ENCODE results near the gene MAU2.
"Not testable (repeated sequence)": the region's sequence is repeated elsewhere in the genome, so short reads cannot be mapped to it uniquely, and the experiment has no call there.

Gene MAU2

DNA sequence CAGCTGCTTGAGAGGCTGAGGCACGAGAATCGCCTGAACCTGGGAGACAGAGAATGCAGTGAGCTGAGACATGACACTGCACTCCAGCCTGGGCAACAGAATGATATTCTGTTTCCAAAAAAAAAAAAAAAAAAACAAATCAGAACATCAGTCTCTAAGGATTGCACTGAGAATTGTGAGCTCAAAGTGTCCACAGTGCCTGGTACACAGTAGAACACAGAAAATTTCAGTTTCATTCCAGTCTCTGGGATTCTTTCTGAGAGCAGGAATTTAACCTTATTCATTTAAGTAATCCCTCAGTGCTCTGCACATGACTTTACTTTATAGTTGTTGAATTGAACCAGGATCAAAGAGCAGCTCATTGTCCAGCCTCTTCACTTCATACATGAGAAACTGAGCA, 58.9 kb downstream of the MAU2 start:
- no peak for DNase-seq (ENCODE audit: low read depth)
- H3K4me3 ChIP-seq (ENCODE audit: low read depth, low read length): no peak overlapping the region
- TF ChIP-seq, protein P1, sequence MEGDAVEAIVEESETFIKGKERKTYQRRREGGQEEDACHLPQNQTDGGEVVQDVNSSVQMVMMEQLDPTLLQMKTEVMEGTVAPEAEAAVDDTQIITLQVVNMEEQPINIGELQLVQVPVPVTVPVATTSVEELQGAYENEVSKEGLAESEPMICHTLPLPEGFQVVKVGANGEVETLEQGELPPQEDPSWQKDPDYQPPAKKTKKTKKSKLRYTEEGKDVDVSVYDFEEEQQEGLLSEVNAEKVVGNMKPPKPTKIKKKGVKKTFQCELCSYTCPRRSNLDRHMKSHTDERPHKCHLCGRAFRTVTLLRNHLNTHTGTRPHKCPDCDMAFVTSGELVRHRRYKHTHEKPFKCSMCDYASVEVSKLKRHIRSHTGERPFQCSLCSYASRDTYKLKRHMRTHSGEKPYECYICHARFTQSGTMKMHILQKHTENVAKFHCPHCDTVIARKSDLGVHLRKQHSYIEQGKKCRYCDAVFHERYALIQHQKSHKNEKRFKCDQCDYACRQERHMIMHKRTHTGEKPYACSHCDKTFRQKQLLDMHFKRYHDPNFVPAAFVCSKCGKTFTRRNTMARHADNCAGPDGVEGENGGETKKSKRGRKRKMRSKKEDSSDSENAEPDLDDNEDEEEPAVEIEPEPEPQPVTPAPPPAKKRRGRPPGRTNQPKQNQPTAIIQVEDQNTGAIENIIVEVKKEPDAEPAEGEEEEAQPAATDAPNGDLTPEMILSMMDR (IDR thresholded peaks at IDR 0.05; ENCODE audit: insufficient read depth, low read depth, low read length, missing control alignments): no peak

DNA sequence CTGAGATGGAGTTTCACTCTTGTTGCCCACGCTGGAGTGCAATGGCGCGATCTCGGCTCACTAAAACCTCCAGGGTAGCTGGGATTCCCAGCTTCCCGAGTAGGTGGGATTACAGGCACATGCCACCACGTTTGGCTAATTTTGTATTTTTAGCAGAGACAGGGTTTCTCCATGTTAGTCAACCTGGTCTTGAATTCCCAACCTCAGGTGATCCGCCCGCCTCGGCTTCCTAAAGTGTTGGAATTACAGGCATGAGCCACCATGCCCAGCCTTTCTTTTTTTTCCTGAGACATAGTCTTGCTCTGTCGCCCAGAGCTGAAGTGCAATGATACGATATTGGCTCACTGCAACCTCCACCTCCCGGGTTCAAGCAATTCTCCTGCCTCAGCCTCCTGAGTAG, 59.7 kb downstream of the MAU2 start:
- DNase-seq (ENCODE audit: low read depth); H3K4me3 ChIP-seq (ENCODE audit: low read depth, low read length): not testable (repeated sequence)

DNA sequence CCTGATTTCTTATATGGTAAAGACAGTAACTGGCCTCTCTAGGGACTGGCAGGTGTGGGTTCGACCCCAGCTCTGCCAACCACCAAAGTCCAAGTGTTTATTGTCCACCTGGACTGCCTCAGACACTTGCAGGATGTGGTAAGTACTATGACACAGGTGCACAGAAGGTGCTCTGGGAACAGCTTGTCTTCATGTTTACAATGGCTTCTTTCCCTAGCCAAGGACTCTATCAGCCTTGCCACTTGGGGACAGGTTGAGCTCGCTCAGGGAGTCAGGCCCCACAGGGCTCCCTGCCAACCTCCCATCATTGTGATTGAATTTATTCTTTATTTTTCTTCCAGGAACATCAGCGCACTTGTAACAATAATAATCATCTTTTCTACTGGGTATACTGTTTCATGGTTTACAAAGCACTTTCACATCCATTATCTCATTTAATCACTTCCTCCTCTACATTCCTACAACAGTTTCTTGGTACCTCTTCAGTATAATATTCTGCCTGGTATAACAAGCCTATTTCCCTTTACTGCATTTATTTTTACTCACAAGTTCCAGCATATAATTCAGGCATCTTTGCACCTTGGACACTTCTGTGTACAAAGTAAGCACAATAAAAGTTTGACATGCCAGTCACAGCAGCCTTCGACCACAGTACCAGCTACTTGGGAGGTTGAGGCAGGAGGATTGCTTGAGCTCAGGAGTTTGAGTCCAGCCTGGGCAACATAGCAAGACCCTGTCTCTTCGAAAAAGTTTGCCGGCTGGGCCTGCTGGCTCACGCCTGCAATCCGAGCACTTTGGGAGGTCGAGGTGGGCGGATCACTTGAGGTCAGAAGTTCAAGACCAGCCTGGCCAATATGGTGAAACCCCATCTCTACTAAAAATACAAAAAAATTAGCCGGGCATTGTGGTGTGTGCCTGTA, 60.6 kb downstream of the MAU2 start:
- TF ChIP-seq, protein P1 (IDR thresholded peaks at IDR 0.05; ENCODE audit: insufficient read depth, low read depth, low read length, missing control alignments): no peak
- peak; percentile 31 for DNase-seq (ENCODE audit: low read depth)

DNA sequence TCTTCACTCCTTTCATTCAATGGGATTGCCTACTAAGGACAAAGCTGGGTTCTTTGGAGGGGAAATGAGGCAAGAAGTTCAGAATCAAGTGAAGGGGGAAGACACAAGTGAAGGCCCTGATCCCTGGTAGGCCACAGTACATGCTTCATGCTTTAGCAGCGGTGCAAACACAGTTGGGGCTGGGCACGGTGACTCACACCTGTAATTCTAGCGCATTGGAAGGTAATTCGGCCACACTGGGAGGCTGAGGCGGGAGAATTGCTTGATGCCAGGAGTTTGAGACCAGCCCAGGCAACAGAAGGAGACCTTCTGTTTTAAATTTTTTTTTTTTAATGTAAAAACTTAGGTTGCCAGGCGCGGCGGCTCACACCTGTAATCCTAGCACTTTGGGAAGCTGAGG, 61.5 kb downstream of the MAU2 start:
- no peak for DNase-seq (ENCODE audit: low read depth)
- TF ChIP-seq, protein P1 (IDR thresholded peaks at IDR 0.05; ENCODE audit: insufficient read depth, low read depth, low read length, missing control alignments): no peak
- no peak overlapping the region for H3K4me3 ChIP-seq (ENCODE audit: low read depth, low read length)

More for the DNA sequence above, 60.6 kb downstream of the MAU2 start:
- no peak overlapping the region for H3K4me3 ChIP-seq (ENCODE audit: low read depth, low read length)

DNA sequence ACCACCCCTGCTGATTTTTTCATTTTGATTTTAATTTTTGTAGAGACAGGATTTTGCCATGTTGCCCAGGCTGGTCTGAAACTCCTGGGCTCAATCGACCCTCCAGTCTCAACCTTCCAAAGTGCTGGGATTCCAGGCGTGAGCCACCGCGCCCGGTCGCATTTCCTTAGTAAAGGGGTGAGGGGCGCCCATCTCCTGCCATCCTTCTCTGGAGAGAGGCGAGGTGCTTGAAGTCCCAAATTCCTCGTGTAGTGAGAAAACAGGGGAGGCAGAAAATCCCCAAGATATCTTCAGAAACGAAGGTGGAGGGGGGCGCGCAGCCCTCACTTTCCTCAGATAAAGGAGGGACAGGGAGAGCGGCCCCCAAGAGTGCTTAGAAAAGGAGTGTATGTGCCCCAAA, 63.9 kb downstream of the MAU2 start:
- TF ChIP-seq, protein P1 (IDR thresholded peaks at IDR 0.05; ENCODE audit: insufficient read depth, low read depth, low read length, missing control alignments): no peak
- H3K4me3 ChIP-seq (ENCODE audit: low read depth, low read length): peak overlapping the region; percentile 82
- DNase-seq (ENCODE audit: low read depth): no peak

DNA sequence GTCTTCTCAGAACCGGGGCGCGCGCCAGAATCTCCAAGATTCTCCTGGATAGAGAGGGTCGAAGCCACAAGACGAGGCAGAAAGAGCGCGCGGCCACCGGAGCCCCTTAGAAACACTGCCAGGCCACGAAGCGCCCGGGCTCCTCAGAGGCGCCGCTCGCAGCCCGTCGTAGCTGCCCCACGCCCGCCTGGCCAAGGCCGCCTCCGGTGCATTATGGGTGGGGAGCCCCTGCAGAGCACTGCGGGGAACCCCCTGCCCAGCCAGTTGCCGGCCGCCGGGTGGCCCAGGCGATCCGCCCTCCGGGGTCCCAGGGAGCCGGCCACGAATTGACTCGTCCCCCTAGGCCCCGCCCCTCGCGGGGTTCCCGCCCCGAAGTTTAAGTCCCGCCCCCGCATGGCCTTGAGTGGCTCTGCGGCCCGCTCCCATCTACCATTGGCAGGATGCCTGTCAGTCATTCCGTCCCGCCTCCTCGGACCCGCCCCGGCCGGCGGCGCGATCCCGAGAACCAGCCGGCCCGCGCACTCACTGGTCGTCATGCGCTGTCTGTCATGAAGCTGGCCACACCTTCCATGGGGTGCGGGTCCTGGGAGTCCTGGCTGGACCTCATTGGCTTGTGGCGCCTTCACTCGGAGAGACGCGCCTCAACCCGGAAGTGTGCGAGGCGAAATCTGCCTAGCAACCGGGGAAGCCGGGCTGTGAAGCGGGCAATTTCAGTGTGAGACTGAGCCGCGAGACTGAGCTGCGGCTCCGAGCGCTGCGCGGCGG, 64.7 kb downstream of the MAU2 start:
- DNase-seq (ENCODE audit: low read depth): peak; percentile 100
- peak overlapping the region; percentile 100 for H3K4me3 ChIP-seq (ENCODE audit: low read depth, low read length)
- TF ChIP-seq, protein P1 (IDR thresholded peaks at IDR 0.05; ENCODE audit: insufficient read depth, low read depth, low read length, missing control alignments): peak; percentile 11

Data from GM12865 (cell line).